HEK293T (cell line): ENCODE results near the gene AGK.

Experiments used
- BHLHE40 ChIP-seq: fragments of 450-650 bp; IDR thresholded peaks from 2 replicates; pipeline ENCODE4 v1.6.1; 2016; ENCODE audit warnings: mild to moderate bottlenecking, moderate library complexity, borderline replicate concordance
- FOXA1 ChIP-seq: fragments of 450-650 bp; IDR thresholded peaks from 2 replicates; pipeline ENCODE4 v1.6.1; 2016; ENCODE audit warnings: mild to moderate bottlenecking
- FOXK2 ChIP-seq: fragments of 450-650 bp; IDR thresholded peaks from 2 replicates; pipeline ENCODE4 v1.6.1; 2016; ENCODE audit warnings: mild to moderate bottlenecking
- FOXM1 ChIP-seq: fragments of 450-650 bp; IDR thresholded peaks from 2 replicates; pipeline ENCODE4 v1.6.1; 2017; ENCODE audit warnings: mild to moderate bottlenecking, borderline replicate concordance
- PKNOX1 ChIP-seq: fragments of 450-650 bp; IDR thresholded peaks from 2 replicates; pipeline ENCODE4 v1.6.1; 2016
- SP1 ChIP-seq: fragments of 450-650 bp; IDR thresholded peaks from 2 replicates; pipeline ENCODE4 v1.6.1; 2017

GRCh38 chr7:141586878-141587277 is 35.7 kb downstream of the AGK start:
- no peak for TF ChIP-seq SP1
- no peak for TF ChIP-seq FOXA1
- no peak for TF ChIP-seq FOXK2
- TF ChIP-seq PKNOX1, result no peak
- no peak for TF ChIP-seq FOXM1
- no peak for TF ChIP-seq BHLHE40
